GM12864 (cell line): Measurements from ENCODE around the gene CEP72.
"Not testable (repeated sequence)": the region's sequence is repeated elsewhere in the genome, so short reads cannot be mapped to it uniquely, and the experiment has no call there.

Experiments used
- DNase-seq: peaks from one replicate; pipeline ENCODE4 v3.0.0-alpha.2; 2011; ENCODE audit warnings: low read depth
- H3K4me3 ChIP-seq: 2 replicates; pipeline ENCODE4 v1.5.1; 2011; ENCODE audit warnings: mild to moderate bottlenecking, low read depth, low read length, control low read depth
- CTCF ChIP-seq: IDR thresholded peaks from 2 replicates; pipeline ENCODE4 v1.5.1; 2011; ENCODE audit warnings: low read depth, mild to moderate bottlenecking, moderate library complexity, low read length, control low read depth, inconsistent platforms; ENCODE audit errors: missing control alignments

The CEP72 gene

GRCh38 chr5:603081-603998 is 8.8 kb upstream of the CEP72 start:
- no peak overlapping the region for H3K4me3 ChIP-seq
- TF ChIP-seq CTCF: no peak
- no peak for DNase-seq

- no peak for DNase-seq
These were observed 7.7 kb upstream of the CEP72 start for GRCh38 chr5:604391-604831.

GRCh38 chr5:605090-605489 is 7.0 kb upstream of the CEP72 start:
- not testable (repeated sequence) for DNase-seq, H3K4me3 ChIP-seq

More at GRCh38 chr5:604391-604831, 7.7 kb upstream of the CEP72 start:
- H3K4me3 ChIP-seq: no peak overlapping the region
- TF ChIP-seq CTCF: no peak

GRCh38 chr5:606061-606460 is 6.1 kb upstream of the CEP72 start:
- H3K4me3 ChIP-seq: no peak overlapping the region
- DNase-seq: no peak

GRCh38 chr5:606526-607399 is 5.4 kb upstream of the CEP72 start:
- no peak for TF ChIP-seq CTCF
- no peak overlapping the region for H3K4me3 ChIP-seq
- DNase-seq: no peak

More at GRCh38 chr5:606061-606460, 6.1 kb upstream of the CEP72 start:
- TF ChIP-seq CTCF: no peak

GRCh38 chr5:607541-608428 is 4.4 kb upstream of the CEP72 start:
- DNase-seq: peak; percentile 16
- no peak overlapping the region for H3K4me3 ChIP-seq
- no peak for TF ChIP-seq CTCF
